OCI-LY1 (cell line): ENCODE data around the gene LRRN4.

ENCODE experiments used
- EZH2 ChIP-seq: fragments of 200-600 bp; sonication (generic), shearing (Covaris generic); IDR thresholded peaks from 2 replicates; pipeline ENCODE4 v1.8.0; 2017; ENCODE audit warnings: borderline replicate concordance, mixed run types, mild to moderate bottlenecking, antibody characterized with exemption, low read length, moderate library complexity, mixed read lengths
- TF ChIP-seq, protein P1 (sequence below): fragments of 200-600 bp; sonication (generic), shearing (Covaris generic); IDR thresholded peaks from 2 replicates; pipeline ENCODE4 v1.5.1; 2017; ENCODE audit warnings: mild to moderate bottlenecking, antibody characterized with exemption, low read length, moderate library complexity, mixed read lengths

DNA sequence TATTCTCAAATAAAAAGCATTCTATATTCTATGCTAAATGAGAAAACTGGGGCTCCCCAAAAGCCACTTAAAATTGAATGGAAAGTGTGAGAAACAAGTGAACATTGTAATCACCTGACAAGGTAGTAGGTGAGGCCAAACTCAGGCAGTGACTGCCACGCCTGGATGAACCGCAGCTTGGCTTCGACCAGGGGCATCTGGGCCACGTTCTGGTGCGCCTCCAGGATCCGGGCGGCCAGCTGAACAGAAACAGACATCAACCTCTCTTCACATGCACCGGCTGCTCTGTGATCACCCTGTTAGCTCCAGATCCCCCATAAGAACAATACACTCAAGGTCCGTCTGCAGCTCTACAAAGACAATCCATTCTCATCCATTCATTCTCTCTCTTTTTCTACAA, 30.1 kb upstream of the LRRN4 start:
- TF ChIP-seq EZH2 = no peak
- TF ChIP-seq, protein P1, sequence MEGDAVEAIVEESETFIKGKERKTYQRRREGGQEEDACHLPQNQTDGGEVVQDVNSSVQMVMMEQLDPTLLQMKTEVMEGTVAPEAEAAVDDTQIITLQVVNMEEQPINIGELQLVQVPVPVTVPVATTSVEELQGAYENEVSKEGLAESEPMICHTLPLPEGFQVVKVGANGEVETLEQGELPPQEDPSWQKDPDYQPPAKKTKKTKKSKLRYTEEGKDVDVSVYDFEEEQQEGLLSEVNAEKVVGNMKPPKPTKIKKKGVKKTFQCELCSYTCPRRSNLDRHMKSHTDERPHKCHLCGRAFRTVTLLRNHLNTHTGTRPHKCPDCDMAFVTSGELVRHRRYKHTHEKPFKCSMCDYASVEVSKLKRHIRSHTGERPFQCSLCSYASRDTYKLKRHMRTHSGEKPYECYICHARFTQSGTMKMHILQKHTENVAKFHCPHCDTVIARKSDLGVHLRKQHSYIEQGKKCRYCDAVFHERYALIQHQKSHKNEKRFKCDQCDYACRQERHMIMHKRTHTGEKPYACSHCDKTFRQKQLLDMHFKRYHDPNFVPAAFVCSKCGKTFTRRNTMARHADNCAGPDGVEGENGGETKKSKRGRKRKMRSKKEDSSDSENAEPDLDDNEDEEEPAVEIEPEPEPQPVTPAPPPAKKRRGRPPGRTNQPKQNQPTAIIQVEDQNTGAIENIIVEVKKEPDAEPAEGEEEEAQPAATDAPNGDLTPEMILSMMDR = no peak
